SK-N-SH (cell line): ENCODE data around the gene NOL4L. TPM values are rescaled to one million over a fixed set of nuclear protein-coding genes. Genes with fewer than 3 reads are reported as not detected.

ENCODE experiments used
- CTCF ChIA-PET: fragments of 300-600, 350-600 bp; formaldehyde crosslinking; extraction: SDS; loops from one replicate; lab custom pipeline; 2021; lab: Yijun Ruan, JAX
- POLR2A ChIA-PET: fragments of 350-600 bp; sonication (Branson Sonifier 250); formaldehyde crosslinking; extraction: SDS; loops from one replicate; lab custom pipeline; 2020; ENCODE audit warnings: antibody characterized with exemption, inconsistent platforms; lab: Yijun Ruan, JAX
- DNase-seq: peaks from one replicate; pipeline ENCODE4 v3.0.0; 2012
- H2AFZ ChIP-seq: fragments of 200-600 bp; sonication (generic); 2 replicates; pipeline ENCODE4 v1.8.1; 2016; ENCODE audit warnings: antibody characterized with exemption, mild to moderate bottlenecking, low read depth
- H3F3A ChIP-seq: fragments of 200-600 bp; sonication (generic); replicated peaks from 2 replicates; pipeline ENCODE3; 2016; ENCODE audit warnings: antibody characterized with exemption, mild to moderate bottlenecking; ENCODE audit not compliant: insufficient read depth
- H3K27ac ChIP-seq, 2 experiments: fragments of 200-500 bp in 1 of 2; fragments of 200-600 bp in 1 of 2; sonication (Bioruptor generic) in 1 of 2; sonication (generic), shearing (Covaris generic) in 1 of 2; 2 replicates each; pipeline versions ENCODE4 v1.5.1 to v1.6.1; 2014 to 2016; ENCODE audit warnings: low read depth in 2 of 2, inconsistent platforms in 1 of 2, low read length in 1 of 2, mild to moderate bottlenecking in 1 of 2, mixed read lengths in 1 of 2
- H3K27me3 ChIP-seq: fragments of 200-600 bp; sonication (generic), shearing (Covaris generic); 2 replicates; pipeline ENCODE4 v1.6.1; 2016; ENCODE audit warnings: mixed run types; ENCODE audit not compliant: insufficient read depth
- H3K36me3 ChIP-seq, 2 experiments: fragments of 200-500 bp in 1 of 2; fragments of 200-600 bp in 1 of 2; sonication (Bioruptor generic) in 1 of 2; sonication (generic) in 1 of 2; replicated peaks in 1 of 2; 2 replicates each; pipeline versions ENCODE3 to v1.5.1; 2014 to 2016; ENCODE audit warnings: low read length in 1 of 2, mild to moderate bottlenecking in 1 of 2; ENCODE audit not compliant: insufficient read depth in 2 of 2, control insufficient read depth in 1 of 2
- H3K4me1 ChIP-seq, 2 experiments: fragments of 200-500 bp in 1 of 2; fragments of 200-600 bp in 1 of 2; sonication (Bioruptor generic) in 1 of 2; sonication (generic), shearing (Covaris generic) in 1 of 2; 2 replicates each; pipeline versions ENCODE4 v1.5.1 to v1.6.1; 2014 to 2016; ENCODE audit warnings: low read depth in 1 of 2, low read length in 1 of 2, mixed run types in 1 of 2; ENCODE audit not compliant: insufficient read depth in 2 of 2, control insufficient read depth in 1 of 2
- H3K4me2 ChIP-seq: fragments of 200-600 bp; sonication (generic), shearing (Covaris generic); 2 replicates; pipeline ENCODE4 v1.6.1; 2017; ENCODE audit warnings: mixed run types
- H3K4me3 ChIP-seq, 2 experiments: fragments of 200-500 bp in 1 of 2; fragments of 200-600 bp in 1 of 2; sonication (Bioruptor generic) in 1 of 2; sonication (generic), shearing (Covaris generic) in 1 of 2; 2 replicates each; pipeline versions ENCODE4 v1.5.1 to v1.8.1; 2014 to 2016; ENCODE audit warnings: low read depth in 2 of 2, inconsistent platforms in 1 of 2, low read length in 1 of 2, mild to moderate bottlenecking in 1 of 2, mixed read lengths in 1 of 2, moderate library complexity in 1 of 2
- H3K79me2 ChIP-seq: fragments of 200-600 bp; sonication (generic); 2 replicates; pipeline ENCODE4 v1.8.1; 2017; ENCODE audit warnings: mild to moderate bottlenecking; ENCODE audit not compliant: insufficient read depth
- H3K9ac ChIP-seq: fragments of 200-600 bp; sonication (generic); 2 replicates; pipeline ENCODE4 v1.6.1; 2017; ENCODE audit warnings: mixed run types
- H3K9me2 ChIP-seq: fragments of 200-600 bp; sonication (generic); 2 replicates; pipeline ENCODE4 v1.6.1; 2017; ENCODE audit warnings: mixed run types
- H3K9me3 ChIP-seq: fragments of 200-600 bp; sonication (generic); 2 replicates; pipeline ENCODE4 v1.6.1; 2017; ENCODE audit warnings: mixed run types, mild to moderate bottlenecking, moderate library complexity
- H4K20me1 ChIP-seq: fragments of 200-600 bp; sonication (generic); 2 replicates; pipeline ENCODE4 v1.6.1; 2017; ENCODE audit warnings: mild to moderate bottlenecking, mixed run types; ENCODE audit not compliant: insufficient read depth
- CHD2 ChIP-seq: fragments of 150-350 bp; IDR thresholded peaks from 2 replicates; pipeline ENCODE4 v1.6.1; 2018; ENCODE audit warnings: low read length; ENCODE audit not compliant: partially characterized antibody
- CTCF ChIP-seq: fragments of 200-600 bp; sonication (generic); IDR thresholded peaks from 2 replicates; pipeline ENCODE4 v1.6.1; 2017; ENCODE audit warnings: antibody characterized with exemption, mild to moderate bottlenecking, moderate library complexity
- EP300 ChIP-seq, 2 experiments: IDR thresholded peaks; 2 replicates each; pipeline versions ENCODE4 v1.4.0 to v1.6.1; 2012; ENCODE audit warnings: borderline replicate concordance in 1 of 2, low read depth in 1 of 2, low read length in 1 of 2
- FOXJ3 ChIP-seq: sonication (generic); formaldehyde crosslinking; IDR thresholded peaks from 2 replicates; pipeline ENCODE4 v1.5.1; 2020; ENCODE audit warnings: mild to moderate bottlenecking, missing genetic modification reagents
- GATA2 ChIP-seq: sonication (generic); formaldehyde crosslinking; IDR thresholded peaks from 2 replicates; pipeline ENCODE4 v1.5.0; 2020; ENCODE audit warnings: mild to moderate bottlenecking, missing genetic modification reagents
- MAX ChIP-seq: IDR thresholded peaks from 2 replicates; pipeline ENCODE4 v1.4.0; 2012; ENCODE audit warnings: low read depth
- MEF2A ChIP-seq: IDR thresholded peaks from 2 replicates; pipeline ENCODE4 v1.4.0; 2012; ENCODE audit warnings: low read depth, borderline replicate concordance
- MXI1 ChIP-seq: IDR thresholded peaks from 2 replicates; pipeline ENCODE4 v1.6.1; 2012; ENCODE audit warnings: mild to moderate bottlenecking, low read depth, low read length, improper control_type of control experiment
- PBX3 ChIP-seq: IDR thresholded peaks from 2 replicates; pipeline ENCODE4; 2012
- RAD21 ChIP-seq: IDR thresholded peaks from 2 replicates; pipeline ENCODE4 v1.6.1; 2012; ENCODE audit warnings: mild to moderate bottlenecking, low read length
- RCOR1 ChIP-seq: fragments of 150-350 bp; IDR thresholded peaks from 2 replicates; pipeline ENCODE4 v1.6.1; 2017; ENCODE audit warnings: antibody characterized with exemption, low read length
- RXRA ChIP-seq: IDR thresholded peaks from 2 replicates; pipeline ENCODE4 v1.4.0; 2012; ENCODE audit warnings: low read depth, mild to moderate bottlenecking, borderline replicate concordance
- WGBS: methylation state at CpG from one replicate; pipeline ENCODE4 v1.1.6; 2017; ENCODE audit warnings: low lambda C conversion rate; 5-methylcytosine and 5-hydroxymethylcytosine counted together
- polyA plus RNA-seq, 3 experiments: library from polyadenylated mRNA; depleted of rRNA; stranded (reverse); fragments of >200 nt; gene quantifications; 2 replicates each; pipeline ENCODE4 v1.2.3, GENCODE V29; 2012

The NOL4L gene
- polyA plus RNA-seq, 1 of the 3 experiments (the other 2 are of a cell fraction) = 14.3 TPM

- Histone ChIP-seq H3K27ac (peak overlapping the region in 1 of 2 experiments; percentile 98; a peak in 2 of 4 replicates), H3K9ac (no peak overlapping the region), H3K9me2 (no peaks in the 10 kb centered on the region), H2AFZ (no peak overlapping the region), H4K20me1 (peaks cover 16% of the 10 kb centered on the region; the same call in 1 of the 2 replicates), H3K36me3 (peaks cover 33 to 72% of the 10 kb centered on the region in 2 experiments), H3K27me3 (no peaks in the 10 kb centered on the region), H3K4me3 (no peak overlapping the region; a peak in 1 of 4 replicates), H3K9me3 (no peaks in the 10 kb centered on the region), H3F3A (peaks cover 7% of the 10 kb centered on the region), H3K4me2 (no peak overlapping the region), H3K4me1 (peaks cover 0 to 69% of the 10 kb centered on the region in 2 experiments; a peak in 3 of 4 replicates), H3K79me2 (peaks cover 2% of the 10 kb centered on the region; the same call in 1 of the 2 replicates)
- DNase-seq = peak; percentile 87
- CTCF ChIA-PET = interaction anchor here (0.7 to 5.4 kb wide), 7 partner anchors 9 to 372 kb away, joined by 3 to 37 read pairs (median 5); no protein-coding TSS in a partner anchor
- POLR2A ChIA-PET = interaction anchor here (0.9 to 1.7 kb wide), 3 partner anchors 38 to 88 kb away, joined by 3 to 6 read pairs (median 5); partner anchors contain the start of gene ASXL1
- 54% methylated on average over 3 of the region's 12 CpGs for WGBS
- TF ChIP-seq MEF2A = no peak
- 0 out of 2 replicates have a peak, but pooled peaks have one; percentile 13 for TF ChIP-seq PBX3
- TF ChIP-seq RXRA = no peak
- no peak for TF ChIP-seq CTCF
- TF ChIP-seq FOXJ3 (CRISPR knock-in tag) = peak; percentile 58; the same call in 1 of the 2 replicates
- peak; percentile 46 for TF ChIP-seq CHD2
- TF ChIP-seq EP300 (IDR thresholded peaks at IDR 0.05; ENCODE audit: borderline replicate concordance in 1 of 2, low read depth in 1 of 2, low read length in 1 of 2) = peak in 1 of 2 experiments; percentile 67; a peak in 1 of 4 replicates
- TF ChIP-seq RCOR1 = peak; percentile 39
- peak; percentile 46 for TF ChIP-seq RAD21
- TF ChIP-seq MXI1 = peak; percentile 75
- peak; percentile 72 for TF ChIP-seq GATA2
- no peak for TF ChIP-seq MAX
These were observed 139.4 kb downstream of the NOL4L start for GRCh38 chr20:32445539-32446273.
